Testis (tissue), 2 donors: ENCODE measurements around the gene SIM1.

Source experiments
- POLR2A ChIP-seq: fragments of 450-650 bp; IDR thresholded peaks from one replicate; pipeline ENCODE4 v1.6.1; 2017; ENCODE audit warnings: antibody characterized with exemption, mild to moderate bottlenecking, moderate library complexity
- TF ChIP-seq, protein P1 (sequence below), 3 experiments: fragments of 450-650 bp in 2 of 3; fragments of 200-600 bp in 1 of 3; sonication (generic) in 1 of 3; IDR thresholded peaks; one replicate each; pipeline ENCODE4 v1.5.1; 2016 to 2019; ENCODE audit warnings: antibody characterized with exemption in 3 of 3, mild to moderate bottlenecking in 2 of 3, moderate library complexity in 1 of 3

DNA sequence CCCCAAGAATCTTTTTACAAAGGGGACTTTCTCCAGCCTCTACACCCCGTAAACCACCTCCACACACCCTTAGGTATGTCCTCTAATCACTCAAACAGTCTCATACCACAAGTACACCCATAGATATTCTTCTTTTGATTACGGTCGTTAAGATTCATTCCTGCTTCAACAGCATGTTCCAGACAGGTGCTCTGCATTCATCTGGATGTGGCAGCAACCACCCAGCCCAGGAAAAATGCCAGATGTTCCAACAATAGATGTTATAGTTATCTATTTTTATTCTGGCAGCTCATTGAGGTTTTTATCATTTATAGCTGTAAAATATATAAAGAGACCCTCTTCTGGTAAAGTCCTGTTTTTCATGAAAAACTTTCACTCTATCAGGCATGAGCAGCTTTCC, 60.7 kb downstream of the SIM1 start:
- TF ChIP-seq, protein P1, sequence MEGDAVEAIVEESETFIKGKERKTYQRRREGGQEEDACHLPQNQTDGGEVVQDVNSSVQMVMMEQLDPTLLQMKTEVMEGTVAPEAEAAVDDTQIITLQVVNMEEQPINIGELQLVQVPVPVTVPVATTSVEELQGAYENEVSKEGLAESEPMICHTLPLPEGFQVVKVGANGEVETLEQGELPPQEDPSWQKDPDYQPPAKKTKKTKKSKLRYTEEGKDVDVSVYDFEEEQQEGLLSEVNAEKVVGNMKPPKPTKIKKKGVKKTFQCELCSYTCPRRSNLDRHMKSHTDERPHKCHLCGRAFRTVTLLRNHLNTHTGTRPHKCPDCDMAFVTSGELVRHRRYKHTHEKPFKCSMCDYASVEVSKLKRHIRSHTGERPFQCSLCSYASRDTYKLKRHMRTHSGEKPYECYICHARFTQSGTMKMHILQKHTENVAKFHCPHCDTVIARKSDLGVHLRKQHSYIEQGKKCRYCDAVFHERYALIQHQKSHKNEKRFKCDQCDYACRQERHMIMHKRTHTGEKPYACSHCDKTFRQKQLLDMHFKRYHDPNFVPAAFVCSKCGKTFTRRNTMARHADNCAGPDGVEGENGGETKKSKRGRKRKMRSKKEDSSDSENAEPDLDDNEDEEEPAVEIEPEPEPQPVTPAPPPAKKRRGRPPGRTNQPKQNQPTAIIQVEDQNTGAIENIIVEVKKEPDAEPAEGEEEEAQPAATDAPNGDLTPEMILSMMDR (IDR thresholded peaks at IDR 0.05) = no peak
- no peak for TF ChIP-seq POLR2A
